Esophagus squamous epithelium (tissue), 4 donors: Measurements from ENCODE around the gene CENPA.
A peak's percentile ranks its signal among the peaks of the same experiment; 100 is the strongest.

Experiments
- POLR2A ChIP-seq, 4 donors: fragments of 450-650 bp; IDR thresholded peaks; one replicate each; pipeline ENCODE4 v1.6.1; 2017; ENCODE audit warnings: antibody characterized with exemption in 4 of 4, mild to moderate bottlenecking in 4 of 4, moderate library complexity in 3 of 4
- TF ChIP-seq, protein P1 (sequence below), 6 experiments: fragments of 450-650 bp in 4 of 6; fragments of 200-600 bp in 2 of 6; sonication (generic) in 2 of 6; IDR thresholded peaks; one replicate each; pipeline ENCODE4 v1.5.1; 2016 to 2019; ENCODE audit warnings: antibody characterized with exemption in 6 of 6, mild to moderate bottlenecking in 4 of 6, moderate library complexity in 4 of 6

DNA sequence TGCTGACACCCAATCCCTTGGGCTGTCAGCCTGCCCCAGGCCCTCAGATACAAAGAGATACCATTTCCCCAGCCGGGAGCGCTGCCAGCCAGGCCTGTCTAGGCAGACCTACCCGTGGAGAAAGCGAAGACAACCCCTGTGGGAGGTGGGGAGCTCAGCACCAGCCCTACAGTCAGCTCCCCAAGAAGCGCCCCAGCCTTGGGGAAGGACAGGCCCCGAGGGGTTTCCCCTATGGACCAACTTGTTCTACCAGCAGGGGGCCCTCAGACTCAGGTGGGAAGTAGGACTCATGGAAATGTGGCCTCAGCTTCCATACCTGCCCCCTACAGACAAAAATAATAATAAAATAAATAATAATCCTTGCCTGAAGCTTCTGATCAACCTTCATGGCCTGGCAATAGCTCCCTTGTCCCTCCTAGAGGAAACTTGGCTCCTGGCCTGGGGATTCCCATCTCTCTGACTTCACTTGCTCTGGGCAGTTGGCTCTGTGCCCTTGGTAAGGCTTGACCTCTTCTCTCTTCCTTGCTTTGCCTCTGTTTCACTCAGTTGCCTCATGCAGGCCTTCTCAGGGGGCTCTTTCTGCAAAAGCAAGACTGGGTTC is 14.8 kb upstream of the CENPA start:
- no peak for TF ChIP-seq POLR2A (IDR thresholded peaks at IDR 0.05)
- TF ChIP-seq, protein P1, sequence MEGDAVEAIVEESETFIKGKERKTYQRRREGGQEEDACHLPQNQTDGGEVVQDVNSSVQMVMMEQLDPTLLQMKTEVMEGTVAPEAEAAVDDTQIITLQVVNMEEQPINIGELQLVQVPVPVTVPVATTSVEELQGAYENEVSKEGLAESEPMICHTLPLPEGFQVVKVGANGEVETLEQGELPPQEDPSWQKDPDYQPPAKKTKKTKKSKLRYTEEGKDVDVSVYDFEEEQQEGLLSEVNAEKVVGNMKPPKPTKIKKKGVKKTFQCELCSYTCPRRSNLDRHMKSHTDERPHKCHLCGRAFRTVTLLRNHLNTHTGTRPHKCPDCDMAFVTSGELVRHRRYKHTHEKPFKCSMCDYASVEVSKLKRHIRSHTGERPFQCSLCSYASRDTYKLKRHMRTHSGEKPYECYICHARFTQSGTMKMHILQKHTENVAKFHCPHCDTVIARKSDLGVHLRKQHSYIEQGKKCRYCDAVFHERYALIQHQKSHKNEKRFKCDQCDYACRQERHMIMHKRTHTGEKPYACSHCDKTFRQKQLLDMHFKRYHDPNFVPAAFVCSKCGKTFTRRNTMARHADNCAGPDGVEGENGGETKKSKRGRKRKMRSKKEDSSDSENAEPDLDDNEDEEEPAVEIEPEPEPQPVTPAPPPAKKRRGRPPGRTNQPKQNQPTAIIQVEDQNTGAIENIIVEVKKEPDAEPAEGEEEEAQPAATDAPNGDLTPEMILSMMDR (IDR thresholded peaks at IDR 0.05): peak in 4 of 6 experiments; percentile 19 to 54 (median 44)
